G401 (cell line): Measurements from ENCODE around the gene AGAP1. TPM values are rescaled to one million over a fixed set of nuclear protein-coding genes. Genes with fewer than 3 reads are reported as not detected.

Experiments
- DNase-seq: peaks from one replicate; pipeline ENCODE4 v3.0.0-alpha.2; 2015; ENCODE audit warnings: low spot score
- in situ Hi-C: cut with HindIII; loops from 2 replicates; pipeline ENCODE4 v1.10.0; 2016; ENCODE audit warnings: low sequenced_read_pairs, mixed read lengths
- total RNA-seq: library from RNA; depleted of rRNA; stranded (reverse); fragments of >200 nt; shearing (Covaris generic); gene quantifications from 2 replicates; pipeline ENCODE4 v1.2.3, GENCODE V29; 2014; rRNA removed

The AGAP1 gene
- 4.9 and 14.4 TPM in 2 replicates for total RNA-seq

DNA sequence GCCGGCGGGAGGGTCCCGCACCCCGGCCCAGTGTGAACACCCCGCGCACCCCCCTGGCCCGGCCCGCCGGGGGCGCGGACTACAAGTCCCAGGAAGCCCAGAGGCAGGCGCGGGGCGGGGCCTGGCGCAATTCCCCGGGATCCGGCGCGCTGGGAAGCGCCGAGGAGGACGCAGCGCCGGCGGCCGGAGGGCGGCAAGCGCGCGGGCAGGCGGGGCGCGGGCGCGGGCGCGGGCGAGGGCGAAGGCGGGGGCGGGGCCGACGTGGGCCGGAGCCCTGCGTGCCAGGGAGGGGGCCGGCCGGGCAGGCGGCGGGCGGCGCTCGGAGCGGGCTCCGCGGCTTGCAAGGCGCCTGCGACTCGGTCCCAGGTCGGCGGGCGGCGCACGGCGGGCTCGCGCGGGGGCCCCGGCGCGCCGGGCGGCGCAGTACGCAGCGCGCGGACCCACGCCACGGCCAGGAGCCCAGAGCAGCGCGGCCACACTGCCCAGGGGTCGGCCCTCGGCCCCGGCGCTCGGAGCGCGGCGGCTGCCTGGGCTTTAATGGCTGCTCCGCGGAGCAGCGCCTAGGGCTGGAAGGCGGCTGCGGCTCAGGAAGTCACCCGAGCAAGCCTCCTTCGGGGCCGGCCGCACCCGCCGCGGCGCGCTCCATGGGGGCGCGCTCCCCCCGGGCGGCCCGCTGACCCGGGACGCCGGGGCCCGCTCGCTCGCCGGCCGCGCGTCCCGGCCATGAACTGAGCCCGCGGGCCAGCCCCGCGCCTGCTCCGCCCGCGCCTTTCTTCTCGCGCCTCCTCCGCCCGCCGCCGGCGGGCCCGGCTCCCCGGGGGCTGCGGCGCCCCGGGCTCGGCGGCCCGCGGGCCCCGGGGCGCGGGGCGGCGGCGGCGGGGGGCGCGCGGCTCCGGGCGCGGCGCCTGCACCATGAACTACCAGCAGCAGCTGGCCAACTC is at the start of gene AGAP1:
TSS of gene AGAP1 (plus strand) at position 269 of the 941 bp plus-strand sequence.
- peak; percentile 85 for DNase-seq
- in situ Hi-C loops, result no loop called here

DNA sequence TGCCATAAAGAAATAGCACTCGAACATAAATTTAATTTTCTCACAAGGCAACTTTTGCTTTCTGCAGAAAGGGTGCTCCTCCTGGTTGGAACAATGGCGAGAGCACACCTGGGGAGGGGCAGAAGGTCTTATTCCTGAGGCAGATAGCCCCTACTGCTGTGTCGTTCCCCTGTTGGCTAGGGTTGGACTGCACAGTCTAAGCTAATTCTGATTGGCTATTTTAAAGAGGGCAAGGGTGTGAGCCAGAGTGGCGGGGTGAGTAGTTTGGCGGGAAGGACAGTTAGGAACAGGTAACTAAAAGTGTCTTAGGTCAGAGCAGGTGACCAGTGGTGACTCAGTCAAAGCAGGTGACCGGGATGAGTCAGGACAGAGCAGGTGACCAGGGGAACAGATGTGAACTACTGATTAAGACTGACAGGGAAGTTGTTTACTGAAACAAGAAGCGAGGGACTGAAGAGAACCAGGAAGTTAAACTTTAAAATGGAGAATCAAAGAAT is 49.7 kb upstream of the AGAP1 start:
- no peak for DNase-seq

DNA sequence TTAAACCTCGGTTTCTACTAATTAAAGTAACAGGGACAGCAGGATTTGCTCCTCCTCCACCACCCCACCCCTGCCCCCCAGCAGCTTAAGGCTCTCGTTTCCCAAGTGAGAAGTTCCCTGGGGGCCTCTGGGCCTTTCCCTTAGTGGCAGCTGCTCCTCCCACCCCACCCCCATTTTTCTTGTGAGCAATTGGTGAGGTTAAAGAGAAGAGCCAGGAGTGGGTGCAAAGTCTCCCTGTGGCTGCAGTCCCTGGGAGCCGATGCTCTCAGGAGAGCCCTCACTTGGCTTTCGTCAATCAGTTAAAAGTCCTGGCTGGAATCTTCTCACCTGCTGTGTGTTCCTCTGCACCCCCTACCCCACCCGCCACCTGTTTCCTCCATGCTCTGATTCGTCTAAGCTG is 48.7 kb upstream of the AGAP1 start:
- peak; percentile 34 for DNase-seq
- in situ Hi-C loops, result no loop called here

More for the DNA sequence above, 49.7 kb upstream of the AGAP1 start:
- in situ Hi-C loops, result no loop called here

DNA sequence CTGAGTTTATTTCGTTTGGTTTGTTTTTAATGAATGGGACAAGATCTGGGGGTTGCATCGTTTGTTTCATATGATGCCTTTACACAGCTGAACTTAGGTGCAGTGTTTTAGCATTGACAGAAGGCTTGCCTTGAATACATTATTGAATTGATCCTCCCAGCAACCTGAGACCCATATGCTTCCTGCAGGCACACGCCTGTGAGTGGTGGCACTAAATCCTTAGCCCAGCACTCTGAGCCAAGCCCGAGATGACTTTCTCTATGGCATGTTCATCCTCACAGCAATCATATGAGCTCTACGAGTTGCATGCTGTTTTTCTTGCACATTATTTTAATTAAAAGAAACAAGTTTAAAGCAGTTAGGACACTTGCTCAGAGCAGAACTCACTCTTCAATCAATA is 47.8 kb upstream of the AGAP1 start:
- no peak for DNase-seq
- in situ Hi-C loops, result no loop called here

DNA sequence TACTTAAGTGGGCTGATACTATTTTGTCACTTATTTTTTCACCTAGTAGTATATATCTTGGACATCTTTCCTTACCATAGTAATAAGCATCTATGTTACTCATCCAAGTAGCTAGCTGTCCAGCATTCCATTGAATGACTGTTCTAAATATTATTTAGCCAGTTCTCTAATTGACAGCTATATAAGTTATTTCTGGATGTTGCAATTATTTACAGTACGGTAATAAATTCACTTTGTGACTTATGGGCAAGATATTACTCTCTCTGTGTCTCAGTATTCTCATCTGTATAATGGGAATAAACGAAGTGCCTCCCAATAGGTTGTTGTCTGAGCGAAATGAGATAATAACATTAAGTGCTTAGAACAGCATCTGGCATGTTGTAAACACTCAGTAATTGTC is 46.6 kb upstream of the AGAP1 start:
- in situ Hi-C loops, result no loop called here
- DNase-seq, result no peak

DNA sequence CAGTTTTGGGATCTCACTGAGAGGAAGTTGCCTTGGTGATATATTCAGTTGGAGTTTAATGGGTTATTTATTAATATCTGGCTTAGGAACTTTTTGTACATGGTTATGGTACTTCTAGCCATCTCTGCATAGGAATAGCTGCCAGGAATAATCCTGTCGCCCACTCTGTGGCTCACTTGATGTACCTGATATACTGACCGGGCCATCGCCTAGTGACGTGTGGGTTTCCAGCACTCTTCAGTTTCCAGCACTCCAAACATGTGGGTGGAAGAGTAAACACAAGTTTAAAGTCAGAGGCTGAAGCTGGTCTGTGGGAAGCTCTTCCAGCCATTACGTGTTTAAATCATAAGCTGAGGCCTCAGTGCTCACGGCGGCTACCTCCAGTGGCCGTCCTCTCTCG is 44.3 kb upstream of the AGAP1 start:
- no peak for DNase-seq
- in situ Hi-C loops, result no loop called here

DNA sequence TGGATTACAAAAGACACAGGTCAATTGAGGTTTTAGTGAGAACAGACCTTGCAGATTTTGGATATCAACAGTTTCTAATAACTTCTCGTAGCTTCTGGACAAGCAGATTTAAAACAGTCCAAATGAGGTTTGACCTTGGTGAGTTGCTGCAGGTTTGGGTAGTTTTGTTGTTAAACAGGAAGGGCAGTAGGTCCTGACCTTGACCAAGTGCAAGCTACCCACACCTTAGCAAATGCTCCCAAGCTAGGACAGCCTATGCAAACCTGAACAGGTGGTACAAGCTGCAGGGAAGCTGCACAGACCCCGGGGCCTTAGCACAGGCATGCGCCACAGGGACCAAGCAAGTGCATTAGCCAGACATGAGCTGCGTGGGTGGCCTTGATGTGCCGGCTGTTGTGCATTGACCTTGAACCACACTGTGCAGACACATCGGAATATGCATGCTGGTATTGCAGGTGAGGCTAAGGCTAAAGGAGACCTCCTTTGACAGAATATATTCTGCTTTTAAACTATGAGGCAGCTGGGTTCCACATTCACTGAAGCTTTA is 40.2 kb upstream of the AGAP1 start:
- in situ Hi-C loops, result no loop called here
- DNase-seq, result no peak

DNA sequence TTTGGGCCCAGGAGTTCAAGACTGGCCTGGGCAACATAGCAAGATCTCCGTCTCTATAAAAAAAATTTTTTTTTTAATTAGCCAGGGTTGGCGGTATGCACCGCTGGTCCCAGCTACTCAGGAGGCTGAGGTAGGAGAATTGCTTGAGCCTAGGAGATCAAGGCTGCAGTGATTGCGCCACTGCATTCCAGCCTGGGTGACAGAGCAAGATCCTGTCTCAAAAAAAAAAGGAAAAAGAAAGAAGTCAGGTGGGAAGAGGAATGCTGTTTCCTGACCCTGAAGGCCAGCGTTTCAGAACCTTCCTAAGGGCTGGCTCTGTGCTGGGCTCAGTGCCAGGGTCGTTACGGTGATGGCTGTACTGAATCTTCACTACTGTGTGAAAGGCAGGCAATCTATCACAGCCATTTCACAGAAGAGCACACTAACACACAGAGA is 35.0 kb upstream of the AGAP1 start:
- no peak for DNase-seq
- in situ Hi-C loops, result no loop called here

DNA sequence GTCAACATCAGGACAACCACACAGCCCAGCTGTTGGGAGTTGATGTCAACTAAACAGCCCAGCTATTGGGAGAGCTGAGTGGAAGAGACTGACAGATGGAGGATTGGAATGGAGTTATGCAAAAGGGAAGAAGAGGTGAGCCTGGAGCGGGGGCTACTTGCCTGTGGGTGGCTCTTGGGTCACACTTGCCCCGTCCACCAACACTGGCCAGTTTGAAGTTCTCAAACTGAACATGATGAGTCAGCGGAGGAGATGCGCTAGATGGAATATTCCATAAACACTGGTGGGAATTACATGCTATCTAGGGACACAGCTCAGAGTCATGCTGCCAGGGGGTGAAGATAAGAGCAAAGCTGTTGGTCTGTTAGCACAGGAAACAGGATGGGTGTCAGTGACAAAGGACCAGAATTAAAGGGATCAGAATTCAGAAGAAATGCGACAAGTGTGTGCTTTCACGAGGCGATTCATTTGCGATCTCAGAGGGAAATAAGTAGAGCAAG is 33.2 kb upstream of the AGAP1 start:
- no peak for DNase-seq
- in situ Hi-C loops, result no loop called here

DNA sequence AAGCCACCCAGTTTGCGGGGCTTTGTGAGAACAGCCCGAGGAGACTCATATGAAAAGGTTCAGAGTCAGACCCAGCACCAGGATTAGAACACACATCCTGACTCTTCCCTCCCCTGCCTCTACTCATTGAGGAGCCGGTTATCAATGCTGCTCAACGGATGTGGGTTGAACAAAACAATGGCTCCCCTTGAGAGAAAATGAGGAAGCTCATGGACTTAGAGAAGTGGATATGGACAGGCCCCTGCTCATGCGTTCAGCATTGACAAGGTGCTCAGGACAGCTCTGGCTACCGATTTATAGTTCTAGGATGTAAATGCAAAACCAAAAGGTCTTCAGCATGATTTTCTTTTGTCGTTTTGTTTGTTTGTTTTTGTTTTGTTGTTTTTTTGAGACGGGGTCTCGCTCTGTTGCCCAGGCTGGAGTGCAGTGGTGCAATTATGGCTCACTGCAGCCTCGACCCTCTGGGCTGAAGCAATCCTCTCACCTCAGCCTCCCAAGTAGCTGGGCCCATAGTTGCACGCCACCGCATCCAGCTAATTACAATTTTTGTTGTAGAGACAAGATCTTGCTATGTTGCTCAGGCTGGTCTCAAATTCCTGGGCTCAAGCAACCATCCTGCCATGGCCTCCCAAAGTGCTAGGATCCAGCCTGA is 32.0 kb upstream of the AGAP1 start:
- in situ Hi-C loops, result no loop called here
- no peak for DNase-seq

DNA sequence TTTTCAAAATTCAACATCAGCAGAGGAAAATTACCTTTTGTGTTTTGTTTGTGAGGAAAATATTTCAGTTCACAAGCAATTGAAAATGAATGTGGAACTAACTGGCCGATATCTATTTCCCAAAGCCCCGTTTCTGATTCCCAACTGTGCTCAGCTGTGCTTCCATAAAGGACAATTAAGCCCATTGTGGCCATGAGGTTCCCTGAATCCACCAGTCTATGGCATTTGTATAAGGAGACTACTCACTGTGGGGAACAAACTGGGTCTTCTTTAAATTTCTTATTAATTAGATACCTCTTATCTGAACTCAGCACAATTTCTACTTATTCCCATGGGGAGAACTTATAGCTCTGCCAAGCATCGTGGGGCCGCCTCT is 31.4 kb upstream of the AGAP1 start:
- no peak for DNase-seq
- in situ Hi-C loops, result no loop called here

DNA sequence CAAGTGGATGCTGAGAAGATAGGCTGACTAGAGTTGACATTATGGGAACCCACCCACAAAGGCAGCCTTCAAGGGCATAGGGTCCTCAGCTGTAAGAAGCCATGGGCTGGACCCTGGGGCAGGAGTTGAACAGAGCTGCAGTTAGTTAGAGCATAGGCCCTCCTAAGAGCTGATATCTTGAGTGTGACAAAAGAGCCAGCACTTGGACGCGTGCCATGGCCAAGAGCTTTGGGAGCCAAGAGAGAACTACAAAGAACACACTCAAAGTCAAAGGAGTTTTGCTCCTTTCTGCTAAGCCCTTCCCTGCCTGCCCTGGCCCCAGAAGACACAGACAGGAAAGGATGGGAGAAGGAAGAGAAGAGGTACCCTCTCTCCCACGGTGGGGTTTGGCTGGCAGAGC is 29.9 kb upstream of the AGAP1 start:
- no peak for DNase-seq
- in situ Hi-C loops, result no loop called here

DNA sequence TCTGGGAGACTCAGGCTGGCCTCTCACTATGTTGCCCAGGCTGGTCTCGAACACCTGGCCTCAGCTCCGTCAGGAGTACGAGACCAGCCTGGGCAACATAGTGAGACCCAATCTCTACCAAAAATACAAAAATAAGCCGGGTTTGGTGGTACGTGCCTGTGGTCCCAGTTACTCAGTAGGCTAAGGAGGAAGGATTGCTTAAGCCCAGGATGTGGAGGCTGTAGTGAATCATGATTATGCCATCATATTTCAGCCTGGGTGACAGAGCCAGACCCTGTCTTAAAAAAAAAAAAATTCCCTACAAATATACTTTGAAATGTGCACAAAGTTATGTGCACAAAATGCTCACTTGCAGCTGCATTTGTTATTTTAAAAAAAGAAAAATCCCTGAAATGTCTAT is 26.3 kb upstream of the AGAP1 start:
- DNase-seq, result no peak
- in situ Hi-C loops, result no loop called here

DNA sequence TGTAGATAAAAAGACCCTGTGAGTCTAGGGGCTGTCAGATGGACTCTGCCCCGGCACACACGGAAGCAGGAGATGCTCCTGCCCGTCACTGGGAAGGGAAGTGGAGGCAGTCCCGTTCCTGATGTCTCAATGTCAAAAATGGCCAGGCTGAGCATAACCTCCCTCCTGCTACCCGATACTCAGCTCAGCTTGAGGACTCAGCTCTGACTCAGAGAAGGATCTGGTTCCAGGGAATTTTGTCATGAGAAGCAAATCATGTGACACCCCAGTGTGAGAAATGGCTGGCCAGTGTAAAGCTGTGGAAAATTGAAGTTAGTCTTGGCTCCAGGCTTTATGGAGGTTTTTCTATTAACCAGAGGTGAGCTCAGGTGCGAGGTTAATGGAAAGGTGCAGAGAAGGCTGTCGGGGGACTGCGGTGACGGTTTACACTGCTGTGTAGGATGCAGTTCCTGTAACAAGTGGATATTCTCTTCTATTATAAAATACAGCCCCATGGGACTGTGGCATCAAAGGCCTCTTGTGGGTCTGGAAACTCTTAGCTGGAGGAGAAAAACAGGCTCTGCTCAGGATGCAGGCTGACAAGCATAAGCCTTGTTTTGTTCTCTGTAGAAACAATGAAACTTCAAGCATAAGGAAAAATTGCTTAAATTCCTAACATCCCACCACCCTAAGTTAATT is 24.7 kb upstream of the AGAP1 start:
- DNase-seq, result peak; percentile 24
- in situ Hi-C loops, result no loop called here

DNA sequence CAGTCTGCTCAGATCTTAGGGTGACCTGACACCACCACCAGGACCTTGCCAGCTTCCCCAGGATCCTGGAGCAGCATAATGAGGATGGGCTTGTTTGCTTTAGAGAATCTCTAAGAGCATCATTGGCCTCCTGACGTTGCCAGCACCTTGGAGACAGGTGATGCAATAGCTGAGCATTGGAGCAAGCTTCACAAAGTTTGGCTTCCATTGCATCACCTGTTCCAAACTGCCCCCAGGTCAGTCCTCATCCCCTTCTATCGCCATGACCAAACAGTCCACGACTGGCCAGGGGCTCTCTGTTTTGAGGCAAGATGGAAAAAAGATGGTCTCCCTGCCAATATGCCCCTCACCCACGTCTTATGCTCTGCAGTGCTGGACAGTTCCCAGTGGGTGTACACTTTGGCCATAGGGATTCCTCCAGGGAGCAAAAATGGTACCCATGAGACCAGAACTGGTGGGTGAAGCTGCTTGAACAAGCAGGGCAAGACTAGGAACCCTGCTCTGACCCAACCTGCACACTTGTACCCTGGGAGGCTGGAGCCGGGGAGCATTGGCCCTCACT is 22.6 kb upstream of the AGAP1 start:
- in situ Hi-C loops, result no loop called here
- no peak for DNase-seq

DNA sequence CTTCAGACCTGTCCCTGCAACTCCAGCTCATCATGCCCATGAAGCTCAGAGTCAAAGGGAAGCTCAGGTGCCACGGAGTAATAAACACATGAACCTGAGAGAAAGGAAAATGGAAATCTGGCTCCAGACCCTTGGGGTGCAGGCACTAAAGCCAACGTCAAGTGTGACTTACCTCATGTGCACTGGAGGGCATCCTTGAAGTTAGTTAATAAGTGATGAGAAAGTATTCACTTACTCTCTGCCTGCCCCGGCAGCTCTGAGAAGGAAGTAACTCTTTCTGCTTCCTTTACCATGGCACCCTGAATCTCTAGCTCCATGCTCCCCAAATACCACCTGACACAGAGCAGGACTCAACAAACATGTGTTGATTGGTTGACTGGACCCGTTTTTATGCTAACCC is 21.4 kb upstream of the AGAP1 start:
- no peak for DNase-seq
- in situ Hi-C loops, result no loop called here

DNA sequence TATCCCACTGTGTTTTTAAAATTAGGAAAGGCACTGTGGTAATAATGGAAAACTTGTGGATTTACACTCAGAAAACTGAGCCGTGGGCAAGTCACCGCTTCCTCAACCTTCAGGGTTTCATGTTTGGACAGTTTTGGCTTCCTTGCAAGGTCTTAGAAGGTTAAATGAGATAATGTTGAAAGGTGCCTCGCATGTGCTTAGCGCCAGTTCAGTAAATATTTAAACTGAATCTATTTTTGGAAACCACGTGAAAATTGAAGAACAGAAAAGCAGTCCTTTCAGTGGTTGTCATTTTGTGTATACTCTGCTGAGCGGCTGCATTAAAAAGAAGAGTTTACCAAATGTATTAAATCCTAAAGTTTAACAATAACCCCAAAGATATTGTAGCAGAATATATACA is 15.2 kb upstream of the AGAP1 start:
- no peak for DNase-seq
- in situ Hi-C loops, result no loop called here

DNA sequence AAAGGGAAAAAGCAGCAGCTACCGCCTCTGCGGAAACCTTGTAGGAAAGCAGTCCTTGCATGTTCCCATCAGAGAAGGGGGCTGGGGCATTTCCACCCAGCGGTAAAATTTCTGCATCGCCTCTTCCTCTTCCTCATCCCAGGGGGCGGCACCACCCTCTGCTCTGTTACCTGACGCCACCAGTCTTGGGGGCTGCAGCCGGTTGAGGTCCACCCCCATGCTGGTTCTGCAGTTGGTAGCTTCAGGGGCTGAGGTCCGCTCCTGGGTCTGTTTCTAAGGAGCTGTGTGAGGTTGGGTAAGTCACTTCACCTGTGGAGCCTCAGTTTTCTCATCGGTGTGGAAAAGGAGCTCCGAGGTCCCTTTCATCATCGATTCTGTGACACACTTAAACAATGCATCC is 14.2 kb upstream of the AGAP1 start:
- DNase-seq, result no peak
- in situ Hi-C loops, result no loop called here

DNA sequence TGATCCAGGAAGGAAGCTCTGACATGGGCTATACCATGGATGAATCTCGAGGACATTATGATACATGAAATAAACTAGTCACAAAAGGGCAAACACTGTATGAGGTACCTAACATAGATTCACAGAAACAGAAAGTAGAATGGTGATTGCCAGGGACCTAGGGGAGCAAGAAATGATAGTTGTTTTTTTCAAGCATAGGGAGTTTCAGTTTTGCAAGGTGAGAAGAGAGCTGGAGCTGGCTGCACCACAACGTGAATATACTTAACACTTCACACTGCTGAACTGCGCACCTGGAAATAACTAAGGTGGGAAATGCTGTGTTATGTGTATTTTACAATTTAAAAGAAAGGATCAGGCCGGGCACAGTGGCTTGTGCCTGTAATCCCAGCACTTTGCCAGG is 13.2 kb upstream of the AGAP1 start:
- no peak for DNase-seq
- in situ Hi-C loops, result no loop called here
